Heart right ventricle (tissue), 16 donors: ENCODE results near the gene NUP210. TPM values are rescaled to one million over a fixed set of nuclear protein-coding genes. Genes with fewer than 3 reads are reported as not detected.

Experiments used
- ATAC-seq, 8 donors: fragments of 200-7000 bp; cut with Tn5 transposase; one replicate each; pipeline ENCODE4 v1.9.1; 2020; ENCODE audit warnings: mild to moderate bottlenecking in 8 of 8, moderate library complexity in 8 of 8, moderate number of reproducible peaks in 1 of 8
- DNase-seq, 2 donors: peaks; one replicate each; pipeline ENCODE4 v3.0.0-alpha.2; 2020
- H3K27ac ChIP-seq, 10 donors: fragments of 200-600 bp; sonication (generic) in 2 of 10; one replicate each; pipeline versions ENCODE4 v1.5.0 to v1.8.0; 2020 to 2022; ENCODE audit warnings: mild to moderate bottlenecking in 3 of 10
- H3K27me3 ChIP-seq, 7 donors: fragments of 200-600 bp; one replicate each; pipeline ENCODE4 v1.8.0; 2021 to 2022; ENCODE audit warnings: mild to moderate bottlenecking in 2 of 7
- H3K36me3 ChIP-seq, 9 donors: fragments of 200-600 bp; sonication (generic) in 1 of 9; one replicate each; pipeline versions ENCODE4 v1.5.0 to v1.8.0; 2020 to 2022; ENCODE audit warnings: mild to moderate bottlenecking in 2 of 9
- H3K4me1 ChIP-seq, 9 donors: fragments of 200-600 bp; sonication (generic) in 1 of 9; one replicate each; pipeline versions ENCODE4 v1.5.0 to v1.8.0; 2020 to 2022; ENCODE audit warnings: mild to moderate bottlenecking in 4 of 9
- H3K4me3 ChIP-seq, 10 donors: fragments of 200-600 bp; sonication (generic) in 2 of 10; one replicate each; pipeline versions ENCODE4 v1.5.0 to v1.8.0; 2020 to 2022; ENCODE audit warnings: mild to moderate bottlenecking in 7 of 10, moderate library complexity in 2 of 10
- H3K9me3 ChIP-seq, 11 donors: fragments of 200-600 bp in 10 of 11; sonication (generic) in 2 of 11; one replicate each; pipeline versions ENCODE4 v1.5.0 to v1.8.0; 2013 to 2022; ENCODE audit warnings: mild to moderate bottlenecking in 2 of 11, control low read depth in 1 of 11, moderate library complexity in 1 of 11
- CTCF ChIP-seq, 9 donors: fragments of 200-600 bp; sonication (generic) in 2 of 9; IDR thresholded peaks; one replicate each; pipeline versions ENCODE4 v1.5.0 to v1.8.0; 2021 to 2022; ENCODE audit warnings: antibody characterized with exemption in 9 of 9, mild to moderate bottlenecking in 5 of 9, moderate library complexity in 1 of 9
- WGBS, 2 donors: extraction: QIAGEN DNeasy Blood & Tissue Kit; methylation state at CpG; one replicate each; pipeline ENCODE4 v1.1.7; 2013; ENCODE audit warnings: inconsistent platforms in 1 of 2; 5-methylcytosine and 5-hydroxymethylcytosine counted together
- intact Hi-C, 10 donors: fragments of 100-400 bp; cut with DNase I; formaldehyde crosslinking; loops; one replicate each; pipeline versions ENCODE4 v1.11.1 to v1.14.2; 2022
- polyA plus RNA-seq, 2 donors: library from polyadenylated mRNA; stranded (reverse); fragments of 200-250 nt; gene quantifications; one replicate each; pipeline ENCODE4 v1.2.3, GENCODE V29; 2013
- total RNA-seq, 10 donors: library from RNA; stranded (reverse); fragmentation: NEBNext Ultra II Directional in 3 of 10; extraction: Animal tissue kit (Norgen Biotek cat#: 25700) in 3 of 10; gene quantifications; one replicate each; pipeline versions ENCODE4 v1.2.1 to v1.2.4, GENCODE V29; 2021 to 2023
- donor health status: Arrhythmogenic right ventricular cardiomyopathy.
- donor health status: ischemic (EF 13 %, LVEDD 7.1; RV severe dilation, severe dysfunction).
- donor health status: healthy with polysubstance abuse.
- donor health status: DM: no; HTN: yes; CAD: no.
- donor health status: DM: no; HTN: no; CAD: no.
- donor health status: ischemic (EF 25% LVEDD 6.9; RV normal size, moderate dysfunction).
- donor health status: ischemic (EF 25% LVEDD 5.7; RV mildly dilated, moderate dysfunction).
- donor health status: healthy.
- donor health status: DM: yes; HTN: yes; CAD: no.
- donor health status: Ischemic cardiomyopathy.
- donor health status: ischemic (EF 35%, LVEDD 5.7; RV mildly dilated, moderate dysfunction).
- donor health status: nonischemic (EF 11% LVEDD 7.7; RV severe dilation, severe dysfunction).
- donor health status: DM: yes; HTN: yes; CAD: no.
- donor health status: PGD.
- donor health status: ischemic (EF 29% LVEDD 5.4; RV normal size, mild dysfunction).
- donor health status: nonischemic (EF 23%, LVEDD 6.1; RV moderate dilation, normal function).

NUP210 gene
- total and polyA plus RNA-seq, 12 donors = 0.84 to 7.2 (median 2.5) TPM

GRCh38 chr3:13319564-13320220, 100.4 kb downstream of the NUP210 start:
- Histone ChIP-seq H3K36me3 (peaks cover 0 to 81% (median 0%) of the 10 kb centered on the region in 9 donors), H3K4me1 (no peaks in the 10 kb centered on the region), H3K27ac (no peak overlapping the region), H3K9me3 (no peaks in the 10 kb centered on the region), H3K4me3 (no peak overlapping the region), H3K27me3 (no peaks in the 10 kb centered on the region)
- intact Hi-C loops = no loop called here
- ATAC-seq (no peak), DNase-seq (no peak)
- no peak for TF ChIP-seq CTCF (IDR thresholded peaks at IDR 0.05)
- WGBS, 2 donors = 93 to 95% methylated on average over 22 of the region's 22 CpGs

GRCh38 chr3:13318626-13319470, 101.3 kb downstream of the NUP210 start:
- ATAC-seq (no peak), DNase-seq (no peak)
- intact Hi-C loops = no loop called here

GRCh38 chr3:13317596-13318320, 102.4 kb downstream of the NUP210 start:
- no peaks in the 10 kb centered on the region for H3K9me3 ChIP-seq
- intact Hi-C loops = no loop called here
- no peaks in the 10 kb centered on the region for H3K27me3 ChIP-seq
- 88% methylated on average over 29 of the region's 29 CpGs for WGBS, 2 donors
- H3K4me1 ChIP-seq = no peaks in the 10 kb centered on the region
- H3K4me3 ChIP-seq = no peak overlapping the region
- no peak overlapping the region for H3K27ac ChIP-seq
- H3K36me3 ChIP-seq = peaks cover 0 to 76% (median 0%) of the 10 kb centered on the region in 9 donors
- TF ChIP-seq CTCF (IDR thresholded peaks at IDR 0.05) = no peak
- no peak for DNase-seq
- no peak for ATAC-seq

More at GRCh38 chr3:13318626-13319470, 101.3 kb downstream of the NUP210 start:
- WGBS, 2 donors = 89% methylated on average over 14 of the region's 14 CpGs
- Histone ChIP-seq H3K36me3 (peaks cover 0 to 79% (median 0%) of the 10 kb centered on the region in 9 donors), H3K9me3 (no peaks in the 10 kb centered on the region), H3K4me1 (no peaks in the 10 kb centered on the region), H3K4me3 (no peak overlapping the region), H3K27me3 (no peaks in the 10 kb centered on the region), H3K27ac (no peak overlapping the region)
- no peak for TF ChIP-seq CTCF (IDR thresholded peaks at IDR 0.05)

GRCh38 chr3:13316603-13317002, 103.5 kb downstream of the NUP210 start:
- Histone ChIP-seq H3K36me3 (peaks cover 0 to 65% (median 0%) of the 10 kb centered on the region in 9 donors), H3K9me3 (no peaks in the 10 kb centered on the region), H3K4me1 (no peaks in the 10 kb centered on the region), H3K27me3 (no peaks in the 10 kb centered on the region), H3K4me3 (no peak overlapping the region), H3K27ac (no peak overlapping the region)
- ATAC-seq (no peak), DNase-seq (no peak)
- no peak for TF ChIP-seq CTCF (IDR thresholded peaks at IDR 0.05)
- 76 to 86% methylated on average over 10 of the region's 10 CpGs for WGBS, 2 donors
- intact Hi-C loops = no loop called here
